Activated T-helper 17 cell treated with anti-CD3 and anti-CD28 coated beads, Interleukin-2, amount 50 U/mL, for 72 hours (primary cell): ENCODE measurements around the gene CNOT10. TPM values are rescaled to one million over a fixed set of nuclear protein-coding genes. Genes with fewer than 3 reads are reported as not detected.
A peak's percentile ranks its signal among the peaks of the same experiment; 100 is the strongest.
"Not testable (repeated sequence)": the region's sequence is repeated elsewhere in the genome, so short reads cannot be mapped to it uniquely, and the experiment has no call there.

Experiments used
- ATAC-seq: fragments of 150-1000 bp; cut with Tn5 transposase; replicated peaks from 2 replicates; pipeline ENCODE4 v1.10.0; 2021; ENCODE audit warnings: mild to moderate bottlenecking, moderate library complexity
- H3K27ac Mint-ChIP-seq: one replicate; pipeline ENCODE4 v1.8.0; 2022; ENCODE audit warnings: mixed read lengths
- H3K27me3 Mint-ChIP-seq: one replicate; pipeline ENCODE4 v1.8.0; 2022; ENCODE audit warnings: mixed read lengths
- H3K36me3 Mint-ChIP-seq: one replicate; pipeline ENCODE4 v1.8.0; 2022; ENCODE audit warnings: low read depth, mild to moderate bottlenecking, mixed read lengths
- H3K4me1 Mint-ChIP-seq: one replicate; pipeline ENCODE4 v1.8.0; 2022; ENCODE audit warnings: mixed read lengths
- H3K4me3 Mint-ChIP-seq: one replicate; pipeline ENCODE4 v1.8.0; 2022; ENCODE audit warnings: mild to moderate bottlenecking, mixed read lengths
- H3K9me3 Mint-ChIP-seq: one replicate; pipeline ENCODE4 v1.8.0; 2022; ENCODE audit warnings: mixed read lengths
- total RNA-seq, 2 donors: library from RNA; stranded (reverse); gene quantifications; one replicate each; pipeline ENCODE4 v1.2.3, GENCODE V29; 2022

CNOT10 gene
- total RNA-seq, 2 donors from 2014 or later: 58.9 to 68.1 TPM

DNA sequence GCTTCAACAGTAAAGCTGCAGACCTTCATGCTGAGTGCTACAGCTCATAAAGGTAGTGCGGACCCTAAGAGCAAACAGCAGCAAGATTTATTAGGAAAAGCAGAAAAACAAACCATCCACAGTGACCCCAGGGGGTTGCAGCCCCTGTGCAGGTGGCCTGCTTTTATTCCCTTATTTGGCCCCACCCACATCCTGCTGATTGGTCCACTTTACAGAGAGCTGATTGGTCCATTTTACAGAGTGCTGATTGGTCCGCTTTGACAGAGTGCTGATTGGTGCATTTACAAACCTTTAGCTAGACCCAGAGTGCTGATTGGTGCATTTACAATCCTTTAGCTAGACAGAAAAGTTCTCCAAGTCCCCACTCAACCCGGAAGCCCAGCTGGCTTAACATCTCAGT, 11.3 kb upstream of the CNOT10 start:
- not testable (repeated sequence) for H3K36me3 Mint-ChIP-seq, H3K27ac Mint-ChIP-seq, H3K27me3 Mint-ChIP-seq, H3K4me3 Mint-ChIP-seq, ATAC-seq, H3K9me3 Mint-ChIP-seq, H3K4me1 Mint-ChIP-seq

DNA sequence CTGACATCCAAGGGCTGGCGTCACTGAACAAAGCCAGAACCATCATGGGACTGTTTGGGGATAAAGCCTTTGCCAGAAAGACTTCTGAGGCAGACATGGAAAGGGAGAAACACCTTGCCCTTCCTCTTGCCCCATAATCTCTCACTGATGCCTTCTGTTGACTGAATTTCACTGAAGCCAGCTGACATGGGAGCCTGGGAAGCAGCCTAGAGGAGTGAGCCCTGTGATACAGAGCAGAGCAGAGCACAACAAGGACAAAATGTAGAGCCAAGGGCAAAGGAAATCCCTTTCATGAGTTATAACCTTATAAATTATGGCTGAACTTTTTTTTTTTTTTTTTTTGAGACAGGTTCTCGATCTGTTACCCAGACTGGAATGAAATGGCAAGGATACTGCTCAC, 9.8 kb upstream of the CNOT10 start:
- no peak overlapping the region for H3K27ac Mint-ChIP-seq
- H3K36me3 Mint-ChIP-seq: no peaks in the 10 kb centered on the region
- ATAC-seq: no peak
- no peaks in the 10 kb centered on the region for H3K27me3 Mint-ChIP-seq
- H3K9me3 Mint-ChIP-seq: no peaks in the 10 kb centered on the region
- no peaks in the 10 kb centered on the region for H3K4me1 Mint-ChIP-seq
- no peak overlapping the region for H3K4me3 Mint-ChIP-seq

DNA sequence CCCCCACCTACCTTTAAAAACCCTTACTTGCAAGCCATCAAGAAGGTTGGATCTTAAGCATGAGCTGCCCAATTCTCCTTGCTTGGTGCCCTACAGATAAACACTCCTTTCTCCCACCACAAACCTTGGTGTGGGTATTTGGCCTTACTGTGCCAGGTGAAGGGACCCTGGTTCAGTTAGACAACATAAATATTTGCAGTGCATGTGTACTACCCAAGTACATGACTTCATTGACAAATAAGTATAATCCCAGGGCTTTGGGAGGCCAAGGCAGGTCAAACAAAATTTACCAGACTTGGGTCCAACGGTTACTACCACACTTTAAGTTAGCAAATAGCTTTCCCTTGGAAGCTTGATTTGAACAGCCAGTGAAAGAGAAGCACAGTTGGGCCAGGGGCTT, 9.3 kb upstream of the CNOT10 start:
- no peaks in the 10 kb centered on the region for H3K36me3 Mint-ChIP-seq
- H3K9me3 Mint-ChIP-seq: no peaks in the 10 kb centered on the region
- no peak overlapping the region for H3K27ac Mint-ChIP-seq
- no peak overlapping the region for H3K4me3 Mint-ChIP-seq
- H3K4me1 Mint-ChIP-seq: no peaks in the 10 kb centered on the region
- no peak for ATAC-seq
- no peaks in the 10 kb centered on the region for H3K27me3 Mint-ChIP-seq

- Mint-ChIP-seq H3K27me3 (no peaks in the 10 kb centered on the region), H3K4me1 (peaks cover 19% of the 10 kb centered on the region), H3K27ac (no peak overlapping the region), H3K36me3 (peaks cover under 1% of the 10 kb centered on the region), H3K9me3 (no peaks in the 10 kb centered on the region), H3K4me3 (no peak overlapping the region)
- ATAC-seq: no peak
These were observed 3.2 kb upstream of the CNOT10 start for GRCh38 chr3:32681811-32682210.

DNA sequence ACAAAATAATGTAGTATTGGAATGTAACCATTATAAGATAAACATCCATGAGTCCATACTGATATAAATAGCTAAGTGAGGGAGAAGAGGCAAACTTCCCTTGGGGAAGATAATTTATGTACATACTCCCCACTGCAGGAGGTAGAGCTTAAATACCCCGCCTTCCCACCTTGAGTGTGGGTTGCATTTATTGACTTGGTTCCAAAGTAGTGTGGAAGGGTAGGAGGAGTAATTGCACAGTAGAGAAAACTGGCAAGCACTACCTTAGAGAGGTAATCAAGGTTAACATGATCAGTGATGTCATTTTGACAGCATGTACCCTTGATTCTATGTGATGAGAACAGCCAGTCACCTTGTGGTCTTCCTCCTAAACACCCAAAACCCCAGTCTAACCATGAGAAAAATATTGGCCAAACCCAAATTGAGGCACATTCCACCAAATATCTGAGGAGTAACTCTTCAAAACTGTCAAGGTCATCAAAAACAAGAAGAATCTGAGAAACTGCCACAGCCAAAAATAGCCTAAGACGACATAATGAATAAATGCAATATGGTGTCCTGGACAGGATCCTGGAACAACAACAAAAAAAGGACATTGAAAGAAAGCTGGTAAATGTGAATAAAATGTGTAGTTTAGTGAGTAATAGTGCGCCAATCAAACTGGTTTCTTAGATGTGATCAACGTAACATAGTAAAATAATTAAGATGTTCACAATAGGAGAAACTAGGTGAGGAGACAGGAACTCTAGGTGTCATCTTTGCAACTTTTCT, 774 bp upstream of the CNOT10 start:
- Mint-ChIP-seq H3K27ac (peak overlapping the region; percentile 89), H3K36me3 (peaks cover 16% of the 10 kb centered on the region), H3K27me3 (no peaks in the 10 kb centered on the region), H3K9me3 (no peaks in the 10 kb centered on the region), H3K4me3 (peak overlapping the region; percentile 83), H3K4me1 (peaks cover 29% of the 10 kb centered on the region)
- ATAC-seq: no peak

DNA sequence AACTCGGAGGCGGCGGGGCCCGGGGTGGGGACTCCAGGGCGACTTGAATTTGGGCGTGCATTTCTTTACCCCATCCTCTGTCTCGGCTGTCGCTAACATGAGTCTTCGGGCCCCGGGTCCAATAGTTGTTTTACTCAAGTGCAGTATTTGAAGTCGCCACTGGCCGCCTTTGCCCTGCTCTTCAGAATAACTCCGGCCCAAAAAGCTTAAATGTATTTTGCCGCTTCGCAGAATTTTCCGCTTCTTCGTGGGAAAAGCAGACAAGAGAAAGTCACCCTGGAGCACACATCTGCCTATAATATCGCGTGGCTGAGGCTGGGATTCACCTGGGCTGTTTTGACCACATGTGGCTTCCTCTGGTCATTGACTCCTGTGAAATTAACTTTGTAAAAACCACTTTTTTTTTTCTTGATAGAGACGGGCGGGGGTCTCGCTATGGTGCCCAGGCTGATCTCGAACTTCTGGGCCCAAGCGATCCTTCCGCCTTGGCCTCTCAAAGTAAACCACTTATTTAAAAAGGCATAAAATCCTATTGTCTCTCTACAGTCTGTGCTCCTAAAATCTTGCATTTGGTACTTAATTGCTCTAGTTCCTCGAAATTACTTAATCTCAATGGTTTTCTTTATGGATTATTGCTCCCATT, 676 bp downstream of the CNOT10 start:
- Mint-ChIP-seq H3K27me3 (no peaks in the 10 kb centered on the region), H3K9me3 (no peaks in the 10 kb centered on the region), H3K36me3 (peaks cover 30% of the 10 kb centered on the region), H3K4me3 (peak overlapping the region; percentile 83), H3K27ac (peak overlapping the region; percentile 89), H3K4me1 (peaks cover 29% of the 10 kb centered on the region)
- ATAC-seq: no peak

- H3K4me1 Mint-ChIP-seq: peaks cover 28% of the 10 kb centered on the region
- peaks cover 39% of the 10 kb centered on the region for H3K36me3 Mint-ChIP-seq
- no peak for ATAC-seq
- H3K4me3 Mint-ChIP-seq: peak overlapping the region; percentile 83
- H3K9me3 Mint-ChIP-seq: no peaks in the 10 kb centered on the region
- H3K27ac Mint-ChIP-seq: no peak overlapping the region
- H3K27me3 Mint-ChIP-seq: no peaks in the 10 kb centered on the region
These were observed 1.7 kb downstream of the CNOT10 start for GRCh38 chr3:32686713-32687112.

GRCh38 chr3:32691847-32692246, 6.9 kb downstream of the CNOT10 start:
- no peaks in the 10 kb centered on the region for H3K27me3 Mint-ChIP-seq
- H3K27ac Mint-ChIP-seq: no peak overlapping the region
- no peak overlapping the region for H3K4me3 Mint-ChIP-seq
- ATAC-seq: no peak
- peaks cover 59% of the 10 kb centered on the region for H3K36me3 Mint-ChIP-seq
- peaks cover 10% of the 10 kb centered on the region for H3K4me1 Mint-ChIP-seq
- no peaks in the 10 kb centered on the region for H3K9me3 Mint-ChIP-seq

GRCh38 chr3:32696523-32696922, 11.5 kb downstream of the CNOT10 start:
- H3K36me3 Mint-ChIP-seq: peaks cover 31% of the 10 kb centered on the region
- ATAC-seq: no peak
- peaks cover 8% of the 10 kb centered on the region for H3K4me1 Mint-ChIP-seq
- no peaks in the 10 kb centered on the region for H3K27me3 Mint-ChIP-seq
- H3K9me3 Mint-ChIP-seq: no peaks in the 10 kb centered on the region
- H3K4me3 Mint-ChIP-seq: no peak overlapping the region
- no peak overlapping the region for H3K27ac Mint-ChIP-seq

GRCh38 chr3:32698506-32698905, 13.5 kb downstream of the CNOT10 start:
- peaks cover 30% of the 10 kb centered on the region for H3K36me3 Mint-ChIP-seq
- H3K4me1 Mint-ChIP-seq: peaks cover 14% of the 10 kb centered on the region
- no peaks in the 10 kb centered on the region for H3K9me3 Mint-ChIP-seq
- ATAC-seq: no peak
- no peak overlapping the region for H3K27ac Mint-ChIP-seq
- H3K4me3 Mint-ChIP-seq: no peak overlapping the region
- no peaks in the 10 kb centered on the region for H3K27me3 Mint-ChIP-seq

GRCh38 chr3:32699429-32699828, 14.4 kb downstream of the CNOT10 start:
- H3K36me3 Mint-ChIP-seq: peaks cover 30% of the 10 kb centered on the region
- H3K27me3 Mint-ChIP-seq: no peaks in the 10 kb centered on the region
- no peak overlapping the region for H3K27ac Mint-ChIP-seq
- H3K4me3 Mint-ChIP-seq: no peak overlapping the region
- ATAC-seq: no peak
- H3K9me3 Mint-ChIP-seq: no peaks in the 10 kb centered on the region
- peaks cover 17% of the 10 kb centered on the region for H3K4me1 Mint-ChIP-seq

GRCh38 chr3:32700244-32700643, 15.3 kb downstream of the CNOT10 start:
- no peak for ATAC-seq
- H3K4me3 Mint-ChIP-seq: no peak overlapping the region
- peaks cover 25% of the 10 kb centered on the region for H3K36me3 Mint-ChIP-seq
- H3K9me3 Mint-ChIP-seq: no peaks in the 10 kb centered on the region
- H3K27me3 Mint-ChIP-seq: no peaks in the 10 kb centered on the region
- no peak overlapping the region for H3K27ac Mint-ChIP-seq
- peaks cover 19% of the 10 kb centered on the region for H3K4me1 Mint-ChIP-seq

DNA sequence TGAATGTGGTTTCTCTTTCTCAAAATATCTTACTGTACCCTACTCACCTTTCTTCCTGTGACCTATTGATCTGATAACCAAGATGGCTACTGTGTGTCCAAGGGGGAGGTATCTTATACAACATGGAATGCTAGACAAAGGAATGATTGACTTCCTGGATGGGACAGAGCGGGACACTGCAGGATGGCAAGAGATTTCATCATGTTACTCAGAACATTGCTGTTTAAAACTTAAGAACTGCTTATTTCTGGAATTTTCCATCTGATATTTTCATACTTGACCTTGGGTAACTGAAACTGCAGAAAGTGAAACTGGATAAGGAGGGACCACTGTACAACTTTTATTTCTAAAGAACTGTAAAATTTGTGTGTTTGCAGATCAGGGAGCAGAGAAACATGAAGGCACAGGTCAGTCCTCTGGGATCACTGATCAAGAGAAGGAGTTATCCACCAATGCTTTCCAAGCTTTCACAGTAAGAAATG, 18.5 kb downstream of the CNOT10 start:
- Mint-ChIP-seq H3K9me3 (no peaks in the 10 kb centered on the region), H3K36me3 (peaks cover 40% of the 10 kb centered on the region), H3K4me3 (peak overlapping the region; percentile 30), H3K27me3 (no peaks in the 10 kb centered on the region), H3K4me1 (peaks cover 24% of the 10 kb centered on the region), H3K27ac (peak overlapping the region; percentile 70)
- ATAC-seq: no peak

- no peak for ATAC-seq
- peaks cover 24% of the 10 kb centered on the region for H3K4me1 Mint-ChIP-seq
- peaks cover 52% of the 10 kb centered on the region for H3K36me3 Mint-ChIP-seq
- no peak overlapping the region for H3K27ac Mint-ChIP-seq
- H3K4me3 Mint-ChIP-seq: no peak overlapping the region
- H3K27me3 Mint-ChIP-seq: no peaks in the 10 kb centered on the region
- H3K9me3 Mint-ChIP-seq: no peaks in the 10 kb centered on the region
These were observed 20.2 kb downstream of the CNOT10 start for GRCh38 chr3:32705232-32705631.

DNA sequence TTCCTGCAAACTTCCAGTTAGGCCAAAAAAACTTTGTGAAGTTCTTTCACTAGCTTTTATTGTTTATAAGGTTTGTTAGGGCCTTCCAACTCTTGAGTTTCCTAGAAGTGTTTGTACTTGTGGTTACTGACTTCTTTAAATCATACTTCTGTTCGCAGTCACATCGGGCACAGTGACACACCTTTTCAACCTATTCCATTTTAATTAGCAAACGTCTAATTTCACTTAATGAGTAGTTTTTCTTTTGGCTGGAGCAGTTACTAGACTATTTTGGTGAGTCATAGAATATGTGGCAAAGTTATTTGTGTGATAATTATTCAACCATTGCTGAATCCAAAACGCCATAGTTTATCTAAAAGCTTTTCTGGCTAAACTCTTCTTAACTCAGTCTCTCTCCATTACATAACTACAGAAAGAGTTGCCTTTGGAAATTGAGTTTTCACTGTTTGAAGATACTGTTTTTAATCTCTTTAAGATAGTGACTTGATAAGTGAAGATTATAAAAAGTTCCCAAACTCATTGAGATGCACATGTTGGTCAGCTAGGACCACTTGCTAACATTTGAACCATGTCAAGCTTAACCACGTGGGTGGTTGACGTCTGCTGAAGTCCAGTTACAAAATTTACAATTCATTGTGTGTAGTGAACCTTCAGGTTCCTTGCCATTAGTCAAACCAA, 21.5 kb downstream of the CNOT10 start:
- Mint-ChIP-seq H3K9me3 (no peaks in the 10 kb centered on the region), H3K27ac (peak overlapping the region; percentile 30), H3K27me3 (no peaks in the 10 kb centered on the region), H3K4me1 (peaks cover 21% of the 10 kb centered on the region), H3K36me3 (peaks cover 64% of the 10 kb centered on the region), H3K4me3 (peak overlapping the region; percentile 12)
- ATAC-seq: peak; percentile 94
